Liver (tissue), 9 donors: ENCODE measurements around the gene COMMD10. TPM values are rescaled to one million over a fixed set of nuclear protein-coding genes. Genes with fewer than 3 reads are reported as not detected.

Source experiments
- DNase-seq: peaks from one replicate; pipeline ENCODE4 v3.0.0-alpha.2; 2017; ENCODE audit warnings: low spot score
- H3K27ac ChIP-seq, 2 donors: one replicate each; pipeline ENCODE4 v1.7.0; 2013; ENCODE audit warnings: inconsistent platforms in 2 of 2, low read length in 2 of 2, control low read depth in 1 of 2, low read depth in 1 of 2, mild to moderate bottlenecking in 1 of 2
- H3K27me3 ChIP-seq, 4 donors: one replicate each; pipeline versions ENCODE4 v1.6.1 to v1.7.0; 2013; ENCODE audit warnings: low read length in 3 of 4, inconsistent platforms in 1 of 4, mild to moderate bottlenecking in 1 of 4, moderate library complexity in 1 of 4; ENCODE audit not compliant: control insufficient read depth in 4 of 4, insufficient read depth in 4 of 4
- H3K36me3 ChIP-seq, 4 donors: one replicate each; pipeline versions ENCODE4 v1.6.1 to v1.7.0; 2013; ENCODE audit warnings: low read length in 3 of 4, mild to moderate bottlenecking in 3 of 4, low read depth in 1 of 4, moderate library complexity in 1 of 4; ENCODE audit not compliant: control insufficient read depth in 4 of 4, insufficient read depth in 3 of 4
- H3K4me1 ChIP-seq, 4 donors: one replicate each; pipeline versions ENCODE4 v1.6.1 to v1.7.0; 2013; ENCODE audit warnings: low read length in 3 of 4, mild to moderate bottlenecking in 3 of 4, moderate library complexity in 1 of 4; ENCODE audit not compliant: control insufficient read depth in 4 of 4, insufficient read depth in 4 of 4
- H3K4me3 ChIP-seq, 3 donors: one replicate each; pipeline versions ENCODE4 v1.6.1 to v1.7.0; 2013; ENCODE audit warnings: low read length in 3 of 3, control low read depth in 1 of 3, low read depth in 1 of 3, mild to moderate bottlenecking in 1 of 3
- H3K9ac ChIP-seq, 2 donors: one replicate each; pipeline ENCODE4 v1.7.0; 2013; ENCODE audit warnings: low read length in 2 of 2, mild to moderate bottlenecking in 2 of 2, moderate library complexity in 2 of 2, control low read depth in 1 of 2, low read depth in 1 of 2
- H3K9me3 ChIP-seq, 4 donors: one replicate each; pipeline versions ENCODE4 v1.6.1 to v1.7.0; 2013; ENCODE audit warnings: low read length in 3 of 4; ENCODE audit not compliant: control insufficient read depth in 4 of 4
- CTCF ChIP-seq: fragments of 150-350 bp; IDR thresholded peaks from 2 replicates; pipeline ENCODE4 v1.5.1; 2017; ENCODE audit warnings: improper control_type of control experiment, low read depth, low read length; ENCODE audit not compliant: missing input control
- EGR1 ChIP-seq, 2 donors: IDR thresholded peaks; 2 replicates each; pipeline ENCODE4 v1.6.1; 2016 to 2018; ENCODE audit warnings: antibody characterized with exemption in 2 of 2, low read depth in 2 of 2
- FOXA1 ChIP-seq: IDR thresholded peaks from 2 replicates; pipeline ENCODE4 v1.6.1; 2016; ENCODE audit warnings: antibody characterized with exemption
- HNF4A ChIP-seq, 2 donors: conservative IDR thresholded peaks; 2 replicates each; pipeline ENCODE4 v1.6.1; 2016; ENCODE audit warnings: antibody characterized with exemption in 2 of 2, mild to moderate bottlenecking in 2 of 2
- HNF4G ChIP-seq: IDR thresholded peaks from 2 replicates; pipeline ENCODE4 v1.6.1; 2016; ENCODE audit warnings: antibody characterized with exemption
- JUND ChIP-seq, 2 donors: IDR thresholded peaks; 2 replicates each; pipeline ENCODE4 v1.6.1; 2016; ENCODE audit warnings: antibody characterized with exemption in 2 of 2
- MAX ChIP-seq: IDR thresholded peaks from 2 replicates; pipeline ENCODE4 v1.6.1; 2016; ENCODE audit warnings: antibody characterized with exemption
- NR2F2 ChIP-seq: IDR thresholded peaks from 2 replicates; pipeline ENCODE4 v1.6.1; 2016; ENCODE audit warnings: antibody characterized with exemption
- RAD21 ChIP-seq, 2 donors: IDR thresholded peaks; 2 replicates each; pipeline ENCODE4 v1.6.1; 2016; ENCODE audit warnings: antibody characterized with exemption in 2 of 2, mild to moderate bottlenecking in 2 of 2
- REST ChIP-seq: IDR thresholded peaks from 2 replicates; pipeline ENCODE4 v1.6.1; 2016; ENCODE audit warnings: antibody characterized with exemption, mild to moderate bottlenecking
- RXRA ChIP-seq, 2 donors: IDR thresholded peaks; 2 replicates each; pipeline ENCODE4 v1.6.1; 2017 to 2018; ENCODE audit warnings: antibody characterized with exemption in 2 of 2, mild to moderate bottlenecking in 1 of 2
- SP1 ChIP-seq: IDR thresholded peaks from 2 replicates; pipeline ENCODE4 v1.6.1; 2018; ENCODE audit warnings: antibody characterized with exemption, mild to moderate bottlenecking
- TAF1 ChIP-seq: conservative IDR thresholded peaks from 2 replicates; pipeline ENCODE4 v1.6.1; 2016; ENCODE audit warnings: antibody characterized with exemption, mild to moderate bottlenecking
- YY1 ChIP-seq: IDR thresholded peaks from 2 replicates; pipeline ENCODE4 v1.6.1; 2016; ENCODE audit warnings: antibody characterized with exemption, mild to moderate bottlenecking
- ZBTB33 ChIP-seq: IDR thresholded peaks from 2 replicates; pipeline ENCODE4 v1.6.1; 2016; ENCODE audit warnings: antibody characterized with exemption
- WGBS: extraction: QIAGEN DNeasy Blood & Tissue Kit; methylation state at CpG from one replicate; pipeline ENCODE4 v1.1.7; 2013; 5-methylcytosine and 5-hydroxymethylcytosine counted together
- polyA plus RNA-seq, 2 donors: library from polyadenylated mRNA; stranded (reverse) in 1 of 2; unstranded in 1 of 2; fragments of 200-250 nt in 1 of 2; fragments of >200 nt in 1 of 2; fragmentation: Nextera tagmentation in 1 of 2; extraction: Ambion mirVana in 1 of 2; gene quantifications; one replicate each; pipeline versions ENCODE4 v1.2.1 to v1.2.3, GENCODE V29; 2013 to 2015
- total RNA-seq, 2 donors: library from RNA; depleted of rRNA; stranded (reverse); fragments of >200 nt; gene quantifications; one replicate each; pipeline ENCODE4 v1.2.3, GENCODE V29; 2014
- donor health status: healthy.
- donor health status: healthy.
- donor health status: healthy.
- donor health status: healthy.
- donor health status: healthy.

COMMD10 gene
- total and polyA plus RNA-seq, 4 donors = 8.9 to 30.5 (median 19.3) TPM

- peaks cover 5 to 56% (median 34%) of the 10 kb centered on the region in 4 donors for H3K4me1 ChIP-seq
- no peak overlapping the region for H3K4me3 ChIP-seq
- TF ChIP-seq YY1 = no peak
- TF ChIP-seq MAX = no peak
- TF ChIP-seq TAF1 = no peak
- TF ChIP-seq HNF4G = no peak
- TF ChIP-seq NR2F2 = no peak
- no peak for TF ChIP-seq RXRA (IDR thresholded peaks at IDR 0.05)
- no peak for TF ChIP-seq REST
- no peak for TF ChIP-seq JUND (IDR thresholded peaks at IDR 0.05)
- TF ChIP-seq SP1 = no peak
- H3K27ac ChIP-seq = no peak overlapping the region
- H3K27me3 ChIP-seq = no peaks in the 10 kb centered on the region
- no peaks in the 10 kb centered on the region for H3K36me3 ChIP-seq
- no peak overlapping the region for H3K9ac ChIP-seq
- peaks cover 0 to 10% (median 3%) of the 10 kb centered on the region in 4 donors for H3K9me3 ChIP-seq
- no peak for DNase-seq
These were observed 192.1 kb downstream of the COMMD10 start for GRCh38 chr5:116276952-116277351.

- Histone ChIP-seq H3K36me3 (no peaks in the 10 kb centered on the region), H3K4me3 (no peak overlapping the region), H3K9me3 (peaks cover 0 to 10% (median 3%) of the 10 kb centered on the region in 4 donors), H3K9ac (no peak overlapping the region), H3K27me3 (no peaks in the 10 kb centered on the region), H3K4me1 (peaks cover 0 to 23% (median 8%) of the 10 kb centered on the region in 4 donors), H3K27ac (peak overlapping the region; percentile 11 to 44)
- DNase-seq = no peak
- TF ChIP-seq SP1 = peak; percentile 38
- no peak for TF ChIP-seq NR2F2
- TF ChIP-seq FOXA1 = no peak
- TF ChIP-seq HNF4A (conservative IDR thresholded peaks at IDR 0.05) = peak; percentile 84 to 88
- TF ChIP-seq RAD21 (IDR thresholded peaks at IDR 0.05) = peak; percentile 30 to 50
- TF ChIP-seq CTCF = no peak
- no peak for TF ChIP-seq ZBTB33
- peak; percentile 37 for TF ChIP-seq MAX
- peak; percentile 39 to 55 for TF ChIP-seq RXRA (IDR thresholded peaks at IDR 0.05)
- no peak for TF ChIP-seq EGR1 (IDR thresholded peaks at IDR 0.05; ENCODE audit: low read depth in 2 of 2)
- TF ChIP-seq HNF4G = peak; percentile 61
- 43% methylated on average over 5 of the region's 5 CpGs for WGBS
These were observed 195.5 kb downstream of the COMMD10 start for GRCh38 chr5:116280149-116280803.
